Naive thymus-derived CD8-positive, alpha-beta T cell (primary cell): Measurements from ENCODE around the gene AGPAT1. TPM values are rescaled to one million over a fixed set of nuclear protein-coding genes. Genes with fewer than 3 reads are reported as not detected.
"Not testable (repeated sequence)": the region's sequence is repeated elsewhere in the genome, so short reads cannot be mapped to it uniquely, and the experiment has no call there.

ENCODE experiments used
- ATAC-seq, 2 donors: fragments of 150-1000 bp; cut with Tn5 transposase in 1 of 2; sonication (Bioruptor Pico), chemical (Tn5 transposase) in 1 of 2; 1 replicate in 1 of 2; 2 replicates in 1 of 2; pipeline ENCODE4 v1.10.0; 2021; ENCODE audit warnings: mild to moderate bottlenecking in 2 of 2, moderate library complexity in 2 of 2
- POLR2A ChIA-PET: fragments of 350-600 bp; sonication (Branson Sonifier 250); formaldehyde crosslinking; loops from one replicate; lab custom pipeline; 2021; ENCODE audit warnings: antibody characterized with exemption; lab: Charles Lee
- DNase-seq, 10 donors: peaks; one replicate each; pipeline versions ENCODE4 v3.0.0 to v3.0.0-alpha.2; 2020 to 2022
- H3K27ac Mint-ChIP-seq, 10 donors: one replicate each; pipeline ENCODE4 v1.8.0; 2020 to 2022; ENCODE audit warnings: mild to moderate bottlenecking in 10 of 10, mixed read lengths in 10 of 10, moderate library complexity in 4 of 10, inconsistent platforms in 1 of 10
- H3K27me3 Mint-ChIP-seq, 5 donors: one replicate each; pipeline ENCODE4 v1.8.0; 2021 to 2022; ENCODE audit warnings: mixed read lengths in 5 of 5
- H3K36me3 Mint-ChIP-seq, 3 donors: one replicate each; pipeline ENCODE4 v1.8.0; 2020 to 2022; ENCODE audit warnings: mixed read lengths in 3 of 3, mild to moderate bottlenecking in 2 of 3, inconsistent platforms in 1 of 3
- H3K4me1 Mint-ChIP-seq, 4 donors: one replicate each; pipeline ENCODE4 v1.8.0; 2021 to 2022; ENCODE audit warnings: mixed read lengths in 4 of 4
- H3K4me3 Mint-ChIP-seq, 10 donors: one replicate each; pipeline ENCODE4 v1.8.0; 2020 to 2022; ENCODE audit warnings: mild to moderate bottlenecking in 10 of 10, mixed read lengths in 10 of 10, moderate library complexity in 6 of 10, inconsistent platforms in 1 of 10
- H3K9me3 Mint-ChIP-seq, 9 donors: one replicate each; pipeline ENCODE4 v1.8.0; 2020 to 2022; ENCODE audit warnings: mixed read lengths in 9 of 9, mild to moderate bottlenecking in 3 of 9, inconsistent platforms in 1 of 9, moderate library complexity in 1 of 9
- polyA plus RNA-seq, 3 donors: library from polyadenylated mRNA; unstranded; fragments of 300-500 nt; fragmentation: Illumina TruSeq; gene quantifications; one replicate each; pipeline ENCODE4 v1.2.3, GENCODE V29; 2021
- total RNA-seq, 8 experiments: library from RNA in 2 of 8; stranded (reverse) in 2 of 8; gene quantifications; one replicate each; pipeline ENCODE4 v1.2.3 and lab custom pipeline; 2021 to 2026

AGPAT1 gene
- total and polyA plus RNA-seq, 5 experiments from 2014 or later, result 16.3 to 28.6 (median 19.5) TPM

DNA sequence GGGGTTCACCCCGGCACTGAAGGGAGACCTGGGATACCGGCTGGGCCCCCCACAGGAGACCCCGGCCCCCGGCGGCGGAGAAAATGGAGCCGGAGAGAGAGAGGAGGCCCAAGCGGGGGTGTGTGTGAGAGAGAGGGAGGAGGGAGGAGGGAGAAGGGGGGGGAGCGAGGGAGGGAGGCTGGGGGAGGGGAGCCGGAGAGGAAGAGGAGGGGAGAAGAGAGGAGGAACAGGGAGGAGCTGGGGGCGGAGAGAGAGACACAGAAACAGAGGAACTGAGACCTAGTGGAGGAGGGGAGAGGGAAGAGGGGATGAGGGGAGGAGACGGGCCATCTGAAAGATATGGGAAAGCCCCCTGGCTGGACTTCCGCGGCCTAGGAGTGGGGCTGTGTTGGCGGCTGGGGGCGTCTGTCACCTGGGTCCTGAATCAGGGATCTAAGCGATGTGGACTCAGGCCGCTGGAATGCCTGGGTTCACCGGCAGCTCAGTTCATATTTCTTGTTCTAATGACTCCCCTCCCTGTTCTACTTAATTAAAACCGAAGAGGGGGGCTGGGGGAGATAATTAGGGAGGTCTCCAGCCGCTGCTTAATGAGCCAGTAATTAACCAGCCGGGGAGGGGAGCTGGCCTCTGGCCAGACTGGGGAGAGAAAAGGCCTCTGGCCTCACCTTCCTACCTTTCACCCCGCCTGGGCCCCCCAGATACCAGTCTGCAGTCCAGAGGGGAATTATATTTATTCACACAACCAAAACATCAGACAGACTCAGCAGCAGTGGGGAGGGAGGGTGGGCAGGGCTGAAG, 14.4 kb upstream of the AGPAT1 start, which contains the start of gene PBX2:
TSS of gene PBX2 (minus strand) at position 149 of the 798 bp plus-strand sequence. CDS start 287 bp downstream, outside the sequence.
- POLR2A ChIA-PET, result interaction anchor here (0.6 to 12.3 kb wide), 11 partner anchors 10 to 782 kb away, joined by 3 to 303 read pairs (median 4); partner anchors contain the start of genes AGER, AGPAT1, ATF6B and DXO
- Mint-ChIP-seq H3K4me3 (peak within 1 kb of the TSS; percentile 94 to 100 (median 98)), H3K36me3 (peaks cover 6 to 49% (median 22%) of the 10 kb centered on the region in 3 donors), H3K27ac (peak within 1 kb of the TSS; percentile 91 to 100 (median 98)), H3K27me3 (no peaks in the 10 kb centered on the region), H3K9me3 (no peaks in the 10 kb centered on the region), H3K4me1 (peaks cover 49 to 79% (median 65%) of the 10 kb centered on the region in 4 donors)
- peak; percentile 52 to 92 (median 68) for DNase-seq
- peak; percentile 40 to 58 for ATAC-seq

DNA sequence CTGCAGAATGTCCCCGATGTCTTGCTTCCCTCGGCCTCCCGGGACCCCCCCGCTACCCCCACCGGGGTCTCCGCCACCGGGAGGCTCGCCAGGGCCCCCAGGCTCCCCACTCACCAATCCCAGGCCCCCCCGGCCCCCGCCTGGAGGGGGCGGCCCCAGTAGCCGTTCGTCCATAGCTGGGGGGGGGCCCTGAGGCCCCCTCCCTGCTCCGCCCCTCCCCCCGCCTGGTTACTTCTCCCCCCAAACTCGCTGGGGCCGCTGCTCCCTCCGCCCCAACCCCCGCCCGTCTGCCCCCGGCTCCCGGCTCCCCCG, 13.8 kb upstream of the AGPAT1 start:
- Mint-ChIP-seq H3K4me3 (peak overlapping the region; percentile 87 to 100 (median 93)), H3K27me3 (no peaks in the 10 kb centered on the region), H3K9me3 (no peaks in the 10 kb centered on the region), H3K4me1 (peaks cover 45 to 76% (median 60%) of the 10 kb centered on the region in 4 donors), H3K27ac (peak overlapping the region in 9 of 10 donors; percentile 86 to 99 (median 95)), H3K36me3 (peaks cover 6 to 50% (median 22%) of the 10 kb centered on the region in 3 donors)
- DNase-seq (peak in 1 of 10 donors; percentile 6), ATAC-seq (no peak)
- POLR2A ChIA-PET, result interaction anchor here (0.9 to 12.3 kb wide), 6 partner anchors 9 to 695 kb away, joined by 3 to 303 read pairs (median 6); partner anchors contain the start of genes AGER, AGPAT1, ATF6B and DXO

DNA sequence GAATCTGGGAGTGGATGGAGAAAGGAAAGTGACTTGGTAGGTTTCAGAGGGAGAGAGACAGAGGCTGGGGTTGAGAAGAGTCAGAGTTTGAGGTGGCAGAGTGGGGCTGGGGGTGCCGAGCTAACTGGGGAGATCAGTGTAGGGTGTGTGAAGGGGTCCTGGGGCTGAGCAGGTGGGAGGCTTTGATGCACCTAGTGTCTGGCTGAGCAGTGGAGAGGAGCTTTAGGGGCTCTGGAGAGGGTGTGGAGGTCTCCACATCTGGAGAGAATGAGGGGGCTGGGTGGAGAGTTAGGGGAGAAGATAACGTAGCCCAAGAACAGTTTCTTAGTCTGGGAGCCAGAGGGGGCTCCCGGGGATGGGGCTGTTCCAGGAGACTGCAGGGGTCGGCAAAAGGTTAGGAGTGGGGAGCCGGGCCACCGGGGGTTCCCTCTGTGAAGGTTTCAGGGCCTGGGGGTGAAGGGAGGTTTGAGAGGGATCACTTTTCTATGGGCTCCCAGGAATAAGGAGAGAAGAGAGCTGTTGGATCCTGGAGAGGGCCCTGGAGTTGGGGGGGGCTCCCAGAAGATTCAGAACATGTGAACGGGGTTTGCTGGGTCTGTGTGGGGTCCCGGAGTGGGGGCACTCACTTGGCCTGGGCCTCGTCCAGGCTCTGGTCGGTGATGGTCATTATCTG, 13.3 kb upstream of the AGPAT1 start:
- Mint-ChIP-seq H3K27me3 (no peaks in the 10 kb centered on the region), H3K4me1 (peaks cover 42 to 73% (median 56%) of the 10 kb centered on the region in 4 donors), H3K36me3 (peaks cover 6 to 52% (median 22%) of the 10 kb centered on the region in 3 donors), H3K9me3 (no peaks in the 10 kb centered on the region), H3K27ac (peak overlapping the region; percentile 86 to 96 (median 93)), H3K4me3 (peak overlapping the region; percentile 87 to 100 (median 93))
- POLR2A ChIA-PET, result interaction anchor here (0.6 to 12.3 kb wide), 7 partner anchors 9 to 356 kb away, joined by 3 to 303 read pairs (median 4); partner anchors contain the start of genes AGER, AGPAT1, ATF6B and DXO
- ATAC-seq (no peak), DNase-seq (peak in 2 of 10 donors; percentile 2 to 30)

DNA sequence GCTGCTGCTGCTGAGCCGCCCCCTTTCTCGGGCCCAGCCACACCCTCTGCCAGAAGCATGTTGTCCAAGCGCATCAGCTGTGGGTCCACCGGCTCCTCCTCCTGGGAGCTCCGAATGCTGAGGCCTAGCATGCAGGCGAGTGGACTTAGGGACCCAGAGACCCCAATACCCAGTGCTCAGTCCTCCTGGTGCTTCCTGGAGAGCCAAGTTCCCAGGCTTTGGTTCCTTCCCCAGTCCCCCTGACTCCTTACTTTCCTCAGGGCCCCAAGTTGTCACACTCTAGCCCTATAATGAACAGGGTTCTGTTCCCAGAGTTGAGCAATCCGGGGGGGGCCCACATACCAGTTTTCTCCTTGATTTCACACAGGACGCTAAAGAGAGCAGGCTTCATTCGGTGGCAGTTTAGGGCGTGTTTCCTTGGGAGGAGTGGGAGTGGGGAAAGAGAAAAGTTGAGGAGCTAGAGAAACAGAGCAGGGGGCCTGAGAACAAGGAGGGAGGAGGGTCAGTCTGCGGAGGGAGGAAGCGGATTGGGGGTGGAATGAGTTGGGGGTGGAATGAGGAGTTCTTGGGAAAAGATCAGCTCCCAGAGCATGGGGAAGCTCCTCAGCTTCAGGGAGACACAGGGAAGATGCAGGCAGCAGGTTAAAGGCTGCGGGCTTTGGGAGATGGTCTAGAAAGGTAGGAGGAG, 12.6 kb upstream of the AGPAT1 start:
- peaks cover 37 to 69% (median 52%) of the 10 kb centered on the region in 4 donors for H3K4me1 Mint-ChIP-seq
- no peaks in the 10 kb centered on the region for H3K27me3 Mint-ChIP-seq
- POLR2A ChIA-PET, result interaction anchor here (0.5 to 12.3 kb wide), 5 partner anchors 8 to 66 kb away, joined by 3 to 303 read pairs (median 4); partner anchors contain the start of genes AGER, AGPAT1, ATF6B and RNF5
- DNase-seq (peak in 1 of 10 donors; percentile 50), ATAC-seq (no peak)
- peak overlapping the region; percentile 86 to 96 (median 93) for H3K27ac Mint-ChIP-seq
- H3K36me3 Mint-ChIP-seq, result peaks cover 6 to 57% (median 22%) of the 10 kb centered on the region in 3 donors
- peak overlapping the region; percentile 87 to 100 (median 93) for H3K4me3 Mint-ChIP-seq
- H3K9me3 Mint-ChIP-seq, result no peaks in the 10 kb centered on the region

DNA sequence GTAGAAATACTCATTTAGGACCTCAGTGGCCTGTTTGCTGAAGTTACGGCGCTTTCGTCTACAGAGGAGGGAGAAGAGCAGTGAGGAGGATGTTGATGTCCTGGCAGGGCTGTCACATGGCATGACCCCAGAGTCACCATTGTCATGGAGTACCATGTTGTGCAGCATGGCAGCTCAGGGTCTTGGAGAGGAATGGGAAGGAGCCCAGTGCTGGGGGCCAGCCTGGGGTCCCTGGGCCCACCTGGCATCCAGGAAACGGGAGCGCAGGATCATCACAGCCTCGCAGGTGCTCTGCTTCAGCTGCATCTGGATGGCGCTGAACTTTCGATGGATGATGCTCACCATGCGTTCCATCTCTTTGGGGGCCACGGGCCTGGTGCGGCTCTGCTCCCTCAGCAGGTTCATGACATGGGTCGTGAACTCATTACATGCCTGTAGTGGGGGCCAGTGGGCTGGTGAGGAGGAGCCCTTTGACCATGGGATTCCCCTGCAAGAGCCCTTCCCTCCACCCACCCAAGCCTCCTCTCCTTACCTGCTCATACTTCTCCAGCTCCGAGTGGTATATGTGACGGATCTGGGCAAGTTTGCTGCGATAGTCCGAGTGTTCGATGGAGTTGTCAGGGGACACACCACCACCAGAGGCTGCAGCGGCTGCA, 12.0 kb upstream of the AGPAT1 start:
- not testable (repeated sequence) for ATAC-seq, H3K27me3 Mint-ChIP-seq, H3K9me3 Mint-ChIP-seq
- H3K36me3 Mint-ChIP-seq, result peaks cover 6 to 60% (median 22%) of the 10 kb centered on the region in 3 donors
- POLR2A ChIA-PET, result interaction anchor here (0.5 to 12.3 kb wide), 6 partner anchors 8 to 65 kb away, joined by 3 to 303 read pairs (median 4); partner anchors contain the start of genes AGER, AGPAT1, FKBPL and RNF5
- peaks cover 35 to 66% (median 51%) of the 10 kb centered on the region in 4 donors for H3K4me1 Mint-ChIP-seq
- H3K4me3 Mint-ChIP-seq, result peak overlapping the region; percentile 62 to 100 (median 92)
- H3K27ac Mint-ChIP-seq, result peak overlapping the region; percentile 88 to 96 (median 92)
- peak in 1 of 10 donors; percentile 53 for DNase-seq

DNA sequence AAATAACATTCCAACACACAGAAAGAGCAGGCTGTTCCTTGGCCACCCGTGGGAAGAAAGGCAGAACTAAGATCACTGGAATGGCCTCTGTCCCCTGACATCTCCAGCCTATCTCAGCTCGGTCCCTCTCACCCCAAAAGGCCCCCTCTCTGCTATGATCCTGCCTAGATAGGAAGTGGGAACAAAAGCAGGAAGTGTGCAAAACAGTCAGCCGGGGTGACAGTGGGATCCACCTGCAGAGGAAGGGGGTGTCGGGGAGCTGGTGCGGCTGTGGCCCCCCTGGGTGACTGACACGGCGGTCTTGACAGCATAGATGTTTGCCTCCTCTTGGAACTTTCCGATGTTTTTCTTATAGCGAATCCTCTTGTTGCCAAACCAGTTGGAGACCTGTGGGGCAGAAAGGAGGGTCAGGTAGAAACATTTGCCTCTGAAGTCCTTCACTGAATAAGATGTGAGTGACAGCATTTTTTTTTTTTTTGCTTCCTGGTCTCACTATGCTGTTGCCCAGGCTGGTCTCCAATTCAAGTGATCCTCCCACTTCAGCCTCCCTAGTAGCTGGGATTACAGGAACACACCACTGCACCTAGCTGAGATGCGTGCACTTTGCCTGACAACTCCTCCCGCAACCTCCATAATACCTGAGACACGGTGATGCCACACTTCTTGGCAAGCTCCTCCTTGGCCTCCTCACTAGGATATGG, 11.3 kb upstream of the AGPAT1 start:
- ATAC-seq (no peak), DNase-seq (no peak)
- POLR2A ChIA-PET, result interaction anchor here (0.6 to 12.3 kb wide), 6 partner anchors 7 to 60 kb away, joined by 3 to 303 read pairs (median 5); partner anchors contain the start of genes AGER, AGPAT1, FKBPL and RNF5
- peak overlapping the region; percentile 43 to 100 (median 91) for H3K4me3 Mint-ChIP-seq
- H3K9me3 Mint-ChIP-seq, result no peaks in the 10 kb centered on the region
- peaks cover 35 to 66% (median 57%) of the 10 kb centered on the region in 4 donors for H3K4me1 Mint-ChIP-seq
- H3K27me3 Mint-ChIP-seq, result no peaks in the 10 kb centered on the region
- peaks cover 6 to 67% (median 22%) of the 10 kb centered on the region in 3 donors for H3K36me3 Mint-ChIP-seq
- H3K27ac Mint-ChIP-seq, result peak overlapping the region; percentile 88 to 96 (median 90)

DNA sequence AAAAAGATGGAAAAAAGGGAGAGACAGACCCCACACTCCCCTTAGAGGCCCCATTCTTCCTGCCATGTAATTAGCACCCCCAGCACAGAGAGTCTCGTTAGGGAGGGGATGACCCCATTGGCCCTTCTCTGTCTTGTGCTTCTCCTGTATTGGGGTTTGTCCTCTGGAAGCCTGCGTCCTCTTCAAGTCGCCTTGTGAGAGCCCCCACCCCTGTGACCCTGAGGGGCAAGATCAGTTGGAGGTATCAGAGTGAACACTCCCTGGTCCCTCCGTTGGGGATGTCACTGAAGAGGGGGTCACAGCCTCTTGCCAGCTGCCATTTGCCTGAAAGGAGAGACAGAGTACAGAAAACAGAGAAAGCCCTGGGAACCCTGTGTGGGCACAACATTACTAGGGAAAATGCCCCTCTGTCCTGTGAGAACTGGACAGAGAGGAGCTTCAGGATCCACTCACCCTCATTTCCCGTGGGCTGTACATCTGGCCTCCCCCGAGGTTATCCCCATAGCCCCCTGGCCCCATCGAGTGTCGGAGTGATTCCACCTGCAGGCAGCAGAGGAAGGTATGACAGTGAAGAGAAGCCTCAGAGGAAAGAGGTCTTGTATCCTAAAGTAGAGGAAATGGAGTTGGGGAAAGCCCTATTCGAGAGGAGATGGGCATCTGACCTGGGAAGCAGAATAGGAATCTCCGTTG, 10.4 kb upstream of the AGPAT1 start:
- H3K9me3 Mint-ChIP-seq, ATAC-seq, H3K27me3 Mint-ChIP-seq, DNase-seq: not testable (repeated sequence)
- peak overlapping the region; percentile 43 to 100 (median 81) for H3K4me3 Mint-ChIP-seq
- POLR2A ChIA-PET, result interaction anchor here (0.6 to 12.3 kb wide), 5 partner anchors 6 to 56 kb away, joined by 3 to 303 read pairs (median 6); partner anchors contain the start of genes AGER, AGPAT1, FKBPL and RNF5
- H3K4me1 Mint-ChIP-seq, result peaks cover 32 to 62% (median 60%) of the 10 kb centered on the region in 4 donors
- peaks cover 6 to 69% (median 19%) of the 10 kb centered on the region in 3 donors for H3K36me3 Mint-ChIP-seq
- peak overlapping the region; percentile 88 to 96 (median 90) for H3K27ac Mint-ChIP-seq

DNA sequence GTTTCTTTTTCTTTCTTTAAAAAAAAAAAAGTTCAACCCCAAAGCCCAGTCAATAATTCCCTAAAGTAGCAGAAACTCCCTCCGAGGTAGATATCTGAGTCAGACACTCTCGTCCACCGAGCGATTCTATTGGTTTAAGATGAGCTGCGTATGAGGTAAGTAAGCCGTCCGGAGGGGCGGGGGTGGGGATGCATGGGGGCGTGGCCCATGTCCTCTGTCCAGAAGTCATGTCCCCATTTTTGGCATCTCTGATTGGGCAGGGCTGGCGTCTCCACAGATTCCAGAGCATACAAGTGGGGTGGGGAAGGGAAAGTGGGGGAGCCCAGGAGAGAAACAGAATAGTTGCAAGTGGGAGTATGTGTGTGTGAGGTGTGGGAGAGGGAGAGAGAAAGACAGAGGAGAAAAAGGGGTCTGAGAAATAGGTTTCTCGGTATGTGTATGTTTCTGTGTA, 9.8 kb upstream of the AGPAT1 start:
- POLR2A ChIA-PET, result interaction anchor here (12.3 kb wide), 1 partner anchor 5 kb away, joined by 303 read pairs; the partner anchor contains the start of genes AGER, AGPAT1 and RNF5
- H3K4me1 Mint-ChIP-seq, result peaks cover 32 to 62% (median 60%) of the 10 kb centered on the region in 4 donors
- not testable (repeated sequence) for H3K9me3 Mint-ChIP-seq, H3K27me3 Mint-ChIP-seq, ATAC-seq, DNase-seq
- peak overlapping the region; percentile 88 to 96 (median 90) for H3K27ac Mint-ChIP-seq
- peak overlapping the region in 9 of 10 donors; percentile 14 to 100 (median 72) for H3K4me3 Mint-ChIP-seq
- H3K36me3 Mint-ChIP-seq, result peaks cover 6 to 71% (median 15%) of the 10 kb centered on the region in 3 donors

DNA sequence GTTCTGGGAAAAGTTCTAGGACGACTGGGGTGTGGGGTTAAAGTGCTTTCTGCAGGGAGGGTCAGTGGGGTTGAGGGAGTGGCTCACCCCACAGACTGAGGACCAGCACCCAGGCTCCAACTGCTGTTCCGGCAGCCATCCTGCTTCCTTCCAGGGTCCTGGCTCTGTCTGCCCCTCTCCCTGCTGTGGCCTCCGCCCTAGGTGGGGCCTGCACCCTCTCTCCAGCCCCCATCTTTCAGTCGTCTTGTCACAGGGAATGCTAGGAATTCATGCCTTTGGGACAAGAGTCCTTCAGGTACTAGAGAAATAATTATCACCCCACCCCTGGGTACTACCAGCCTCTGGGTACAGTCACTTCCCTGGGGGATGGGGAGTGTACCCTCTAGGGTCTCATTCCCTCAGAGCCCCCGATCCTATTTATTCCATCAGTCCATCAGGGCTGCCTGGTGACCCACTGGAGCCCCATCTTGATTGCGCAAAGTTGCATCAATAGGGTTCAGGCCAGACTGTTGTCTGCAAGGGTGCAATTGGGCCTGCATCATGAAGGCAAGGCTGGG, 8.3 kb upstream of the AGPAT1 start, which contains the start of gene AGER:
TSS of gene AGER (minus strand) at position 170 of the 557 bp plus-strand sequence. CDS start at position 139, 31 bp downstream.
- Mint-ChIP-seq H3K36me3 (peaks cover 6 to 81% (median 14%) of the 10 kb centered on the region in 3 donors), H3K4me1 (peaks cover 35 to 76% (median 69%) of the 10 kb centered on the region in 4 donors), H3K27ac (peak within 1 kb of the TSS; percentile 31 to 77 (median 58)), H3K27me3 (no peaks in the 10 kb centered on the region), H3K4me3 (peak within 1 kb of the TSS in 1 of 10 donors; percentile 40), H3K9me3 (no peaks in the 10 kb centered on the region)
- DNase-seq, result no peak
- POLR2A ChIA-PET, result interaction anchor here (9.4 kb wide), 1 partner anchor 8 kb away, joined by 303 read pairs; the partner anchor contains the start of genes GPSM3 and PBX2
- no peak for ATAC-seq
